ENCODE measurements around the gene FOXP1. TPM values are rescaled to one million over a fixed set of nuclear protein-coding genes. Genes with fewer than 3 reads are reported as not detected.

Gene FOXP1
- total and polyA plus RNA-seq, 4 donors = 4.9 to 35.4 (median 32.0) TPM

DNA sequence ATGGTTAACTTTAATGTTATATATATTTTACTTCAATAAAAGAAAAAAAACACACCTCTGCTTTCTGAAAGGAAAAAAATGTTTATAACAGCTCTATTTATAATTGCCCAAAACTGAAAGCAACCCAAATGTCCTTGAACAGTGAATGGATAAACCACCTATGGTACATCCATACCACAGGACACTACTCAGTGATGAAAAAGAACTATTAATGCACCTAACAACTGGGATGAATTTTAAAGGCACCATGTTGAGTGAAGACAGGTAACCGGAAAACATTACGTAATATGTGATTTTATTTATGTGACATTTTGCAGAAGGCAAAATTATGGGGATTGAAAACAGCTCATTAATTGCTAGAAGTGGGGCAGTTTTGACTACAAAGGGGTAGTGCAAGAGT lies 23.8 kb upstream of the FOXP1 start:
- Histone ChIP-seq H3K27ac (ENCODE audit: low read depth in 1 of 2, low read length in 2 of 2) (no peak overlapping the region), H3K9ac (ENCODE audit: low read depth in 1 of 2, low read length in 2 of 2) (no peak overlapping the region), H3K9me3 (ENCODE audit: control insufficient read depth in 4 of 4, low read length in 3 of 4) (no peaks in the 10 kb centered on the region), H3K4me1 (ENCODE audit: control insufficient read depth in 4 of 4, insufficient read depth in 4 of 4, low read length in 3 of 4) (peaks cover 0 to 9% (median 0%) of the 10 kb centered on the region in 4 donors), H3K4me3 (ENCODE audit: low read depth in 1 of 3, low read length in 3 of 3) (no peak overlapping the region), H3K27me3 (ENCODE audit: control insufficient read depth in 4 of 4, insufficient read depth in 4 of 4, low read length in 3 of 4) (no peaks in the 10 kb centered on the region), H3K36me3 (ENCODE audit: control insufficient read depth in 4 of 4, insufficient read depth in 3 of 4, low read depth in 1 of 4, low read length in 3 of 4) (no peaks in the 10 kb centered on the region)
- TF ChIP-seq HNF4G (IDR thresholded peaks at IDR 0.05) (no peak), TAF1 (conservative IDR thresholded peaks at IDR 0.05) (no peak), JUND (IDR thresholded peaks at IDR 0.05) (no peak), HNF4A (conservative IDR thresholded peaks at IDR 0.05) (no peak), FOXA1 (IDR thresholded peaks at IDR 0.05) (no peak), YY1 (IDR thresholded peaks at IDR 0.05) (no peak)
- TF ChIP-seq, protein P1, sequence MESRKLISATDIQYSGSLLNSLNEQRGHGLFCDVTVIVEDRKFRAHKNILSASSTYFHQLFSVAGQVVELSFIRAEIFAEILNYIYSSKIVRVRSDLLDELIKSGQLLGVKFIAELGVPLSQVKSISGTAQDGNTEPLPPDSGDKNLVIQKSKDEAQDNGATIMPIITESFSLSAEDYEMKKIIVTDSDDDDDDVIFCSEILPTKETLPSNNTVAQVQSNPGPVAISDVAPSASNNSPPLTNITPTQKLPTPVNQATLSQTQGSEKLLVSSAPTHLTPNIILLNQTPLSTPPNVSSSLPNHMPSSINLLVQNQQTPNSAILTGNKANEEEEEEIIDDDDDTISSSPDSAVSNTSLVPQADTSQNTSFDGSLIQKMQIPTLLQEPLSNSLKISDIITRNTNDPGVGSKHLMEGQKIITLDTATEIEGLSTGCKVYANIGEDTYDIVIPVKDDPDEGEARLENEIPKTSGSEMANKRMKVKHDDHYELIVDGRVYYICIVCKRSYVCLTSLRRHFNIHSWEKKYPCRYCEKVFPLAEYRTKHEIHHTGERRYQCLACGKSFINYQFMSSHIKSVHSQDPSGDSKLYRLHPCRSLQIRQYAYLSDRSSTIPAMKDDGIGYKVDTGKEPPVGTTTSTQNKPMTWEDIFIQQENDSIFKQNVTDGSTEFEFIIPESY (IDR thresholded peaks at IDR 0.05) = no peak
- no peak for DNase-seq (ENCODE audit: low spot score)
- WGBS = 94% methylated on average over 2 of the region's 2 CpGs

DNA sequence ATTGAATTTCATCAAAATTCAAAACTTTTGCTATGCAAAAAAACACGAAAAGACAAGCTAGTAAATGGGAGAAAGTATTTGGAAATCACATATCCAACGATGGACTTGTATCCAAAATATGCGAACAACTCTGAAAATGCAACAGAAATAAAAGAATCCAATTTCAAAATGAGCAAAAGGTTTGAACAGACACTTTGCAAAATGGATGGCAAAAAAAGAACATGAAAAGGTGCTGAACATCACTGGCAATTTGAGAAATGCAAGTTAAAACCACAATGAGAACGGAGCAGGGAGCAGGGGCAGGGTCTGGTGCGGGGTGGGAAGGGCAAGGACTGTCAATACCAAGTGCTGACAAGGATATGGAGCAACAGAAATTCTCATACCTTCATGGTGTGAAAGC lies 23.1 kb upstream of the FOXP1 start:
- H3K4me3 ChIP-seq (ENCODE audit: low read depth in 1 of 3, low read length in 3 of 3) = no peak overlapping the region
- no peaks in the 10 kb centered on the region for H3K36me3 ChIP-seq (ENCODE audit: control insufficient read depth in 4 of 4, insufficient read depth in 3 of 4, low read depth in 1 of 4, low read length in 3 of 4)
- peaks cover 0 to 9% (median 0%) of the 10 kb centered on the region in 4 donors for H3K4me1 ChIP-seq (ENCODE audit: control insufficient read depth in 4 of 4, insufficient read depth in 4 of 4, low read length in 3 of 4)
- no peak for TF ChIP-seq YY1 (IDR thresholded peaks at IDR 0.05)
- no peak for TF ChIP-seq FOXA1 (IDR thresholded peaks at IDR 0.05)
- TF ChIP-seq, protein P2, sequence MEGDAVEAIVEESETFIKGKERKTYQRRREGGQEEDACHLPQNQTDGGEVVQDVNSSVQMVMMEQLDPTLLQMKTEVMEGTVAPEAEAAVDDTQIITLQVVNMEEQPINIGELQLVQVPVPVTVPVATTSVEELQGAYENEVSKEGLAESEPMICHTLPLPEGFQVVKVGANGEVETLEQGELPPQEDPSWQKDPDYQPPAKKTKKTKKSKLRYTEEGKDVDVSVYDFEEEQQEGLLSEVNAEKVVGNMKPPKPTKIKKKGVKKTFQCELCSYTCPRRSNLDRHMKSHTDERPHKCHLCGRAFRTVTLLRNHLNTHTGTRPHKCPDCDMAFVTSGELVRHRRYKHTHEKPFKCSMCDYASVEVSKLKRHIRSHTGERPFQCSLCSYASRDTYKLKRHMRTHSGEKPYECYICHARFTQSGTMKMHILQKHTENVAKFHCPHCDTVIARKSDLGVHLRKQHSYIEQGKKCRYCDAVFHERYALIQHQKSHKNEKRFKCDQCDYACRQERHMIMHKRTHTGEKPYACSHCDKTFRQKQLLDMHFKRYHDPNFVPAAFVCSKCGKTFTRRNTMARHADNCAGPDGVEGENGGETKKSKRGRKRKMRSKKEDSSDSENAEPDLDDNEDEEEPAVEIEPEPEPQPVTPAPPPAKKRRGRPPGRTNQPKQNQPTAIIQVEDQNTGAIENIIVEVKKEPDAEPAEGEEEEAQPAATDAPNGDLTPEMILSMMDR (IDR thresholded peaks at IDR 0.05; ENCODE audit: low read depth, low read length, missing input control) = no peak
- no peaks in the 10 kb centered on the region for H3K9me3 ChIP-seq (ENCODE audit: control insufficient read depth in 4 of 4, low read length in 3 of 4)
- H3K9ac ChIP-seq (ENCODE audit: low read depth in 1 of 2, low read length in 2 of 2) = no peak overlapping the region
- WGBS = 79% methylated on average over 5 of the region's 5 CpGs
- no peaks in the 10 kb centered on the region for H3K27me3 ChIP-seq (ENCODE audit: control insufficient read depth in 4 of 4, insufficient read depth in 4 of 4, low read length in 3 of 4)
- H3K27ac ChIP-seq (ENCODE audit: low read depth in 1 of 2, low read length in 2 of 2) = no peak overlapping the region
- DNase-seq (ENCODE audit: low spot score) = no peak

DNA sequence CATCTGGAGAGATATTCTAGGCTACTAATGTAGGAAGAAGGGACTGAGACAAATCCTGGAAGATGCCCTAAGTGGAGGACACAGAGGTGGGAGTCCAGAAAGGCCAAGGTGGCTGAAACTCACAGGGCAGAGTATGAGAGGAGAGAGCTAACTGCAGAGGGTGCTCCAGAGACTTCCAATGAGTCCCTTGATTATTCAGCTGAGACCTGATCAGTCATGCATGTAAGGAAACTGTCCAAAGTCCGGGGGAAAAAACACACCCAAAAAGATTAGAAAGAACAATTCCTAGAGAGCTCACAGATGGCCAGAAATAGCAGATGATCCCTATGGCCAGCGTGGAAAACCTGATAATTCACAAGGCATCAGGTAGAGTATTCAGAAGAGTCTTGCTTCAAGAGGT lies 18.7 kb upstream of the FOXP1 start:
- TF ChIP-seq, protein P3, sequence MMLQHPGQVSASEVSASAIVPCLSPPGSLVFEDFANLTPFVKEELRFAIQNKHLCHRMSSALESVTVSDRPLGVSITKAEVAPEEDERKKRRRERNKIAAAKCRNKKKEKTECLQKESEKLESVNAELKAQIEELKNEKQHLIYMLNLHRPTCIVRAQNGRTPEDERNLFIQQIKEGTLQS (IDR thresholded peaks at IDR 0.05) = no peak
- TF ChIP-seq HNF4G (IDR thresholded peaks at IDR 0.05) (no peak), FOXA1 (IDR thresholded peaks at IDR 0.05) (no peak), RXRA (IDR thresholded peaks at IDR 0.05) (no peak), YY1 (IDR thresholded peaks at IDR 0.05) (no peak), FOXA2 (IDR thresholded peaks at IDR 0.05) (no peak), SP1 (IDR thresholded peaks at IDR 0.05) (no peak), RAD21 (IDR thresholded peaks at IDR 0.05) (no peak), TAF1 (conservative IDR thresholded peaks at IDR 0.05) (no peak), GABPA (IDR thresholded peaks at IDR 0.05 in 1 of 2, conservative IDR thresholded peaks at IDR 0.05 in 1 of 2) (no peak)
- TF ChIP-seq, protein P1 (IDR thresholded peaks at IDR 0.05) = no peak
- 55% methylated on average over 2 of the region's 2 CpGs for WGBS
- Histone ChIP-seq H3K4me1 (ENCODE audit: control insufficient read depth in 4 of 4, insufficient read depth in 4 of 4, low read length in 3 of 4) (no peaks in the 10 kb centered on the region), H3K9me3 (ENCODE audit: control insufficient read depth in 4 of 4, low read length in 3 of 4) (no peaks in the 10 kb centered on the region), H3K9ac (ENCODE audit: low read depth in 1 of 2, low read length in 2 of 2) (no peak overlapping the region), H3K27ac (ENCODE audit: low read depth in 1 of 2, low read length in 2 of 2) (no peak overlapping the region), H3K4me3 (ENCODE audit: low read depth in 1 of 3, low read length in 3 of 3) (no peak overlapping the region), H3K27me3 (ENCODE audit: control insufficient read depth in 4 of 4, insufficient read depth in 4 of 4, low read length in 3 of 4) (no peaks in the 10 kb centered on the region), H3K36me3 (ENCODE audit: control insufficient read depth in 4 of 4, insufficient read depth in 3 of 4, low read depth in 1 of 4, low read length in 3 of 4) (no peaks in the 10 kb centered on the region)
- no peak for DNase-seq (ENCODE audit: low spot score)
